Tibial nerve (tissue), 4 donors: ENCODE measurements around the gene GCK.

Experiments used
- EP300 ChIP-seq, 2 donors: sonication (generic); formaldehyde crosslinking; IDR thresholded peaks; one replicate each; pipeline ENCODE4 v1.6.1; 2017; ENCODE audit warnings: antibody characterized with exemption in 2 of 2, mild to moderate bottlenecking in 1 of 2
- TF ChIP-seq, protein P1 (sequence below), 5 experiments: fragments of 200-600 bp in 3 of 5; fragments of 450-650 bp in 2 of 5; sonication (generic) in 3 of 5; IDR thresholded peaks; one replicate each; pipeline ENCODE4 v1.5.1; 2016 to 2019; ENCODE audit warnings: antibody characterized with exemption in 5 of 5, mild to moderate bottlenecking in 3 of 5, moderate library complexity in 2 of 5

DNA sequence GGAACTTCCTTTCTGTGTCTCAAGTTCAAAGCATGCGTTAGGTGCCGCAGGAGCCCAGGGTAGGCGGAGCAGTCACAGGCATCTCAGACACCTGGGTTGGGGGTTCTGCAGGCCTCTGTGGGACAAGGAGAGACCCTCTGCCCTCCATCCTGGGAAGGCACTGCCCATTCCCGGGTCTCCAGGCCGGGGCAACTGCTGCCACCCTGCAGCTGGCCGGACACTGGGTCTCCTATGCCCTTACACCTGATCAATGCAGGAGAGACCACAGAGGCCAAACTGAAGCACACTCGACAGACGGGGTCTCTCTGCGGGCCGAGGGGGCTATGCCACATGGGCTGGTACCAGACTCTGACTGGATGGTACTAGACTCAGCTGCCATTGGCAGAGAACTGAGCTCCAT is 48.5 kb upstream of the GCK start:
- no peak for TF ChIP-seq EP300 (IDR thresholded peaks at IDR 0.05)
- TF ChIP-seq, protein P1, sequence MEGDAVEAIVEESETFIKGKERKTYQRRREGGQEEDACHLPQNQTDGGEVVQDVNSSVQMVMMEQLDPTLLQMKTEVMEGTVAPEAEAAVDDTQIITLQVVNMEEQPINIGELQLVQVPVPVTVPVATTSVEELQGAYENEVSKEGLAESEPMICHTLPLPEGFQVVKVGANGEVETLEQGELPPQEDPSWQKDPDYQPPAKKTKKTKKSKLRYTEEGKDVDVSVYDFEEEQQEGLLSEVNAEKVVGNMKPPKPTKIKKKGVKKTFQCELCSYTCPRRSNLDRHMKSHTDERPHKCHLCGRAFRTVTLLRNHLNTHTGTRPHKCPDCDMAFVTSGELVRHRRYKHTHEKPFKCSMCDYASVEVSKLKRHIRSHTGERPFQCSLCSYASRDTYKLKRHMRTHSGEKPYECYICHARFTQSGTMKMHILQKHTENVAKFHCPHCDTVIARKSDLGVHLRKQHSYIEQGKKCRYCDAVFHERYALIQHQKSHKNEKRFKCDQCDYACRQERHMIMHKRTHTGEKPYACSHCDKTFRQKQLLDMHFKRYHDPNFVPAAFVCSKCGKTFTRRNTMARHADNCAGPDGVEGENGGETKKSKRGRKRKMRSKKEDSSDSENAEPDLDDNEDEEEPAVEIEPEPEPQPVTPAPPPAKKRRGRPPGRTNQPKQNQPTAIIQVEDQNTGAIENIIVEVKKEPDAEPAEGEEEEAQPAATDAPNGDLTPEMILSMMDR (IDR thresholded peaks at IDR 0.05), result no peak
